Stomach (tissue), 4 donors: ENCODE measurements around the gene CAPN2.

Experiments used
- CTCF ChIP-seq, 7 experiments: fragments of 450-650 bp in 4 of 7; fragments of 200-600 bp in 3 of 7; sonication (generic) in 3 of 7; IDR thresholded peaks; one replicate each; pipeline ENCODE4 v1.5.1; 2016 to 2019; ENCODE audit warnings: antibody characterized with exemption in 7 of 7, control low read depth in 2 of 7, mild to moderate bottlenecking in 1 of 7
- EP300 ChIP-seq: sonication (generic); formaldehyde crosslinking; IDR thresholded peaks from one replicate; pipeline ENCODE4 v1.6.1; 2017; ENCODE audit warnings: antibody characterized with exemption
- POLR2A ChIP-seq, 4 donors: fragments of 450-650 bp; IDR thresholded peaks; one replicate each; pipeline ENCODE4 v1.6.1; 2016; ENCODE audit warnings: antibody characterized with exemption in 4 of 4, control low read depth in 2 of 4, mild to moderate bottlenecking in 1 of 4, moderate library complexity in 1 of 4

GRCh38 chr1:223667484-223668182 is 44.7 kb upstream of the CAPN2 start:
- TF ChIP-seq POLR2A (IDR thresholded peaks at IDR 0.05) (no peak), CTCF (IDR thresholded peaks at IDR 0.05) (no peak), EP300 (no peak)
